ENCODE results near the gene ME3.

ME3 gene

DNA sequence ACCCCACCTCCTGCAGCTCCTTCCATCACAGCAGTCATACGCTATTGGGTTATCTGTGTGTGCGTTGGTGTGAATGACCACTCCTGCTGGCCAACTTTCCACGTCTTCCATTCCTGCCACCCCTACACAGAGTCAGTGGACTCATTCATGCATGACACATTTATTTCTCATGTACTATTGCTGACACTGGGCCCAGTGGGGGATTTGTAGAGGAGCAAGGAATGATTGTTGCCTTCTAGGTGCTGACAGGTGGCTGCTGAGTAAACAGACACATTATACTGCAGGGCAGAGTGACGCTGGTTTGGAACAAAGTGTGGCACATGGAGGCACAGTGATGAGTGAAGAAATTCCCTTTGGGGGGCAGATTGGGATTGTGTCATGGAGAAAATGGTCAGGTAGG lies 183.9 kb downstream of the ME3 start:
- H3K9me3 ChIP-seq (ENCODE audit: insufficient read depth, low read depth, low read length) = no peaks in the 10 kb centered on the region
- H3K27me3 ChIP-seq (ENCODE audit: insufficient read depth, low read length) = no peaks in the 10 kb centered on the region
- H3K36me3 ChIP-seq (ENCODE audit: insufficient read depth, low read depth, low read length) = no peaks in the 10 kb centered on the region
- H3K27ac ChIP-seq (ENCODE audit: low read length) = no peak overlapping the region
- no peak overlapping the region for H3K4me3 ChIP-seq (ENCODE audit: low read length)
- H3K4me1 ChIP-seq (ENCODE audit: insufficient read depth, low read length) = no peaks in the 10 kb centered on the region; the same call in 1 of the 2 replicates
- H3K9ac ChIP-seq (ENCODE audit: low read depth, low read length) = no peak overlapping the region

DNA sequence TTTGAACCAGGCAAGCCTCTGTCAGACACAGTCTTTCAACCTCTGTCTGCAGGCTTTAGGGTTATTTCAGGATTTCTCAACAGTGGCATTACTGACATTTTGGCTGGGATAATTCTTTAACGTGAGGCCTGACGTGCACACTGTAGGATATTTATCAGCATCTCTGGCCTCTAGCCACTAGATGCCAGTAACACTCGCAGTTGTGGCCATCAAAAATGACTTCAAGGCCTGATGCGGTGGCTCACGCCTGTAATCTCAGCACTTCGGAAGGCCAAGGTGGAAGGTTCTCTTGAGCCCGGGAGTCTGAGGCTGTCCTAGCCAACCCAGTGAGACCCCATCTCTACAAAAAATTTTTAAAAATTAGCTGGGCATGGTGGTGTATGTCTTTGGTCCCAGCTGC lies 184.7 kb downstream of the ME3 start:
- Histone ChIP-seq H3K9ac (ENCODE audit: low read depth, low read length) (no peak overlapping the region), H3K36me3 (ENCODE audit: insufficient read depth, low read depth, low read length) (no peaks in the 10 kb centered on the region), H3K27me3 (ENCODE audit: insufficient read depth, low read length) (no peaks in the 10 kb centered on the region), H3K27ac (ENCODE audit: low read length) (no peak overlapping the region), H3K4me3 (ENCODE audit: low read length) (no peak overlapping the region), H3K4me1 (ENCODE audit: insufficient read depth, low read length) (no peaks in the 10 kb centered on the region; the same call in 1 of the 2 replicates), H3K9me3 (ENCODE audit: insufficient read depth, low read depth, low read length) (no peaks in the 10 kb centered on the region)

DNA sequence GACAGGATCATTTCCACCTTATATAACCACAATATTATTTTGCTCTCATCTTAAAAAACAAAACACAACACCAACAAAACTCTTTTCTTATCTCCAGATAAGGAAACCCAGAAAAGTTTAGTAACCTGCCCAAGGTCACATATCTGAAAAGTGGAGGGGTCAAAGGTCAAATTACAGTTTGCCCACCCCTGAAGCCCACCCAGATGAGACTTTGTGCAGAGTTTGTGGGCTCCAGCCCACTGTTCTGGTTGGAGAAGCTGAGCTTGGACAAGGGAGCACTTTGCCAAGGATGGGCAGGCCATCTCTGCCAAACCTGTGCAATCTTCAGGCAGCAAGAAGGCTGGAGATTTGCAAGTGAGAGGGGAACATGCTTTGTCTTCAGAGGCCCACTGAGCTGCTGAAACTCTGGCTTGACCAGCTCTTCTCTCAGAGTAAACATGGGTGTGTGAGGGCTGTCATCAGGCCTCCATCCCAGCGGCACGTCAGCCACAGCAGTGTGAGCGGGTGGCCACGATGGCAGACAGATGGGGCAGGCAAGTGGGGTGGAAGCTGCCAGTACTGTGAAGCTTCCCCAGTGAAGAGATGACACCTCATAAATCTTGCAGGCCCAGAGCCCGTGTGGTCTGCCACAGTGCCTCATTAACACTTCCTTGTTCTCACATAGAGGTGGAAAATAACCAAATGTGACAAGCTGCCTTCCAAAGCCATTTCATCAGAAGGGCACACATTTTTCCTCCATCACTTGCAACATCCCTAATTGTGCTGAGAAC lies 186.0 kb downstream of the ME3 start:
- Histone ChIP-seq H3K4me1 (ENCODE audit: insufficient read depth, low read length) (no peaks in the 10 kb centered on the region; the same call in 1 of the 2 replicates), H3K27ac (ENCODE audit: low read length) (no peak overlapping the region), H3K36me3 (ENCODE audit: insufficient read depth, low read depth, low read length) (no peaks in the 10 kb centered on the region), H3K9ac (ENCODE audit: low read depth, low read length) (no peak overlapping the region), H3K27me3 (ENCODE audit: insufficient read depth, low read length) (no peaks in the 10 kb centered on the region), H3K9me3 (ENCODE audit: insufficient read depth, low read depth, low read length) (no peaks in the 10 kb centered on the region), H3K4me3 (ENCODE audit: low read length) (no peak overlapping the region)

DNA sequence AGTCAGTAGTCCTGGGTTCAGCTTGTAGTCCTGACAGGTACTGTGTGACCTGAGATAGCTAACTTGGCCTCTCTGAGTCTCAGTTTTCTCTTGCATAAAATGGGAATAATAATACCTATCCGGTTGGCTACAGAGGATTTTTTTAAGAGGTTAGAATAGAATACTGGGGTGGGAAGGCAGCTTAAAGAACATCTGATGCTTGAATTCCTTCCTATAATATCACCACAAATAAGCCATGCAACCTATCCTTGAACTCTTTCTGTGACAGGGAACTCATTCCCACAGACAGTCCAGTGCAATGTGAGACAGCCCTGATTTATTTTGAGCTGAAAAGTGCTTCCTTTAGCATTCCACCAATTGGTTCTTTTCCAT lies 187.6 kb downstream of the ME3 start:
- H3K9me3 ChIP-seq (ENCODE audit: insufficient read depth, low read depth, low read length) = no peaks in the 10 kb centered on the region
- no peaks in the 10 kb centered on the region for H3K36me3 ChIP-seq (ENCODE audit: insufficient read depth, low read depth, low read length)
- H3K4me3 ChIP-seq (ENCODE audit: low read length) = no peak overlapping the region
- no peak overlapping the region for H3K27ac ChIP-seq (ENCODE audit: low read length)
- H3K4me1 ChIP-seq (ENCODE audit: insufficient read depth, low read length) = no peaks in the 10 kb centered on the region; the same call in 1 of the 2 replicates
- no peak overlapping the region for H3K9ac ChIP-seq (ENCODE audit: low read depth, low read length)
- H3K27me3 ChIP-seq (ENCODE audit: insufficient read depth, low read length) = no peaks in the 10 kb centered on the region

DNA sequence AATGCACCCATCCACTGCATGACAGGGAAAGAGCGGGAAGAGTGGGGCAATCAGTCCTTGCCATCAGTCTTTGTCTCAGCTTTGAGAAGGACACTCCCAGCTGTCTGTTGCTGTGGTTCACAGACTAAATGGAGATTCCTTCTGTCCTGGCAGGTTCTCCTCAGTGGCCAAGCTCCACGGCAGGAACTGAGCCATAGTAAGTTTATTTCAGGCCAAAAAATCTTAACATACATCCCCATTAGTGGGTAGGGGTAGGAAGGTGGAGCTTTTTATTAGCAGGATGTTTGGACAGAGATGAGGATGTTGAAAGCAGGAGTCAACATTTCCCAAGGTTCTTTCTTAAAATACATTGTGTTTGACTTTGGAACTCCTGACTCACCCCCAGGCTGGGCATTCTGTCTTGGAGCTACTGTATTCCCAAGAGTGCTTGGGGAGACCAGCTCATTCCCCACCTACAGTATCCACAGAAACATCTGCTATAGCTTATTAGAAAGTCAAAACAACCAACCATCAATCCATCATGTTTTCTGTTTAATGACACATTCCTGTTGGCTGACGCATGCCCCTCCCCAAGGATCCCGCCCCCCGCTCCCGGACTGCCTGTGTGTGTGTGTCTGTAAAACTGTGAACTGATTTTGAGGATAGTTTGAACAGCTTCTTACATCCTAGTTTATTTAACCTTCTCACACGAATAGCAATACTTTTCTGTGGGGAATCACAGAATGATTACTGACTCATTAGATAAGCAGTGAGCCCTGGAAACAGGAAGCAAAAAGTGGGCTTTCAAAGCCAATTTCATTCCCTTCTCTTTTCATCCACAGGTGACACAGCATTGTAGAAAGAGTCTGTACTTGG lies 188.2 kb downstream of the ME3 start:
- H3K4me1 ChIP-seq (ENCODE audit: insufficient read depth, low read length) = no peaks in the 10 kb centered on the region; the same call in 1 of the 2 replicates
- H3K4me3 ChIP-seq (ENCODE audit: low read length) = no peak overlapping the region
- H3K27ac ChIP-seq (ENCODE audit: low read length) = no peak overlapping the region
- no peaks in the 10 kb centered on the region for H3K36me3 ChIP-seq (ENCODE audit: insufficient read depth, low read depth, low read length)
- no peaks in the 10 kb centered on the region for H3K9me3 ChIP-seq (ENCODE audit: insufficient read depth, low read depth, low read length)
- H3K9ac ChIP-seq (ENCODE audit: low read depth, low read length) = no peak overlapping the region
- no peaks in the 10 kb centered on the region for H3K27me3 ChIP-seq (ENCODE audit: insufficient read depth, low read length)

DNA sequence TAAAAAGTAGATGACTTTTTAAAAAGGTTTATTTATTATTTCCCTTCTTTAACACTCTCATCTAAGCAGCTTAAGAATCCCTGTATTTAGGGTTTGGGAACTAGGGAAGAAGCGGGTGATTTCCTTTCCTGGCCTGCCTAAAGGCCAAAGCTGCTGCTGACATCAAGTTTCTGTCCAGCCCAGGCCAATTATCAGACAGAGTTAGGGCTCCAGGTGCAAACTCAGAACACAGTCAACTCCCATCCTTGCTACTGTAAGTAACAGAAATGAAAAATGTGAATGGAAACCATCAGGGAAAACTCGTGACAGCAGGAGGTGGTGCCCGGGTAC lies 188.8 kb downstream of the ME3 start:
- H3K27ac ChIP-seq (ENCODE audit: low read length) = no peak overlapping the region
- H3K9ac ChIP-seq (ENCODE audit: low read depth, low read length) = no peak overlapping the region
- no peaks in the 10 kb centered on the region; the same call in 1 of the 2 replicates for H3K4me1 ChIP-seq (ENCODE audit: insufficient read depth, low read length)
- H3K27me3 ChIP-seq (ENCODE audit: insufficient read depth, low read length) = no peaks in the 10 kb centered on the region
- no peaks in the 10 kb centered on the region for H3K36me3 ChIP-seq (ENCODE audit: insufficient read depth, low read depth, low read length)
- H3K9me3 ChIP-seq (ENCODE audit: insufficient read depth, low read depth, low read length) = no peaks in the 10 kb centered on the region
- H3K4me3 ChIP-seq (ENCODE audit: low read length) = no peak overlapping the region

DNA sequence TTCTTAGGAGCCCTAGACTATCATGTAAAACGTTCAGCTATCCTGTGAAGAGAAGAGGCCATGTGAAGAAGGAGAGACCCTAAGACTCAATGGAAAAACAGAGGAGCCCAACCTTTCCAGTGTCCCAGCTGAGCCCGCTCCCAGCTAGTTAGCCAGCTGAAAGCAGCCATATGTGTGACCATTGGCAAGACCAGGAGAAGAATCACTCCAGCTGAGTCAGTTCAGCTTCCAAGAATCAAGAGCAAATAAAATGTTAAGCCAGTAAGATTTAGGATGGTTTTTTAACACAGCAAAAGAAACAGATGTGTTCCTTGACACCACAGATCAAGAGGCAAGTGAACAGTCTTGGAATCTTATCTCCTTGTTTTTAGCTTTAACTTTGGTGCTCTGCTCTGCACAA lies 189.7 kb downstream of the ME3 start:
- Histone ChIP-seq H3K4me3 (ENCODE audit: low read length) (no peak overlapping the region), H3K27ac (ENCODE audit: low read length) (no peak overlapping the region), H3K9ac (ENCODE audit: low read depth, low read length) (no peak overlapping the region), H3K27me3 (ENCODE audit: insufficient read depth, low read length) (no peaks in the 10 kb centered on the region), H3K9me3 (ENCODE audit: insufficient read depth, low read depth, low read length) (no peaks in the 10 kb centered on the region), H3K4me1 (ENCODE audit: insufficient read depth, low read length) (peaks cover 4% of the 10 kb centered on the region), H3K36me3 (ENCODE audit: insufficient read depth, low read depth, low read length) (no peaks in the 10 kb centered on the region)

DNA sequence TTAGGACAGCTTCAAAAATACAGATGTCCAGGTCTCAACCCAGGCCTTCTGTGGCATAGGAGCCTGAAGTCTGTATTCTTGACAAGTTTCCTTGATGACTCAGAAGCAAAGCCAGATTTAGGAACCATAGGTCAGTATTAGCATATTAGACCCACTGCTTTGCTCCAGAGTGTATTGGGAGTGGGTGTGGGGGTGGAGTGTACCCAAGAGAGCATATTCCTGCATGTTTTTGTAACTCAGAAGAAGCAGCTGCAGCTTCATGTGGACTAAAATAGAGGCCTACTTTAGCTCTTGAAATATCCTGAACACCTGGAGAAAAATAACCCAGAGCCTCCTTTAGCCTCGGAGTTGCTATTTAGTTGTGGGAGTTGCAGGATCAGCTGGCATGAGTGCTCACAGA lies 191.0 kb downstream of the ME3 start:
- Histone ChIP-seq H3K9ac (ENCODE audit: low read depth, low read length) (no peak overlapping the region), H3K27ac (ENCODE audit: low read length) (no peak overlapping the region), H3K9me3 (ENCODE audit: insufficient read depth, low read depth, low read length) (no peaks in the 10 kb centered on the region), H3K27me3 (ENCODE audit: insufficient read depth, low read length) (no peaks in the 10 kb centered on the region), H3K4me1 (ENCODE audit: insufficient read depth, low read length) (peaks cover 4% of the 10 kb centered on the region), H3K36me3 (ENCODE audit: insufficient read depth, low read depth, low read length) (no peaks in the 10 kb centered on the region), H3K4me3 (ENCODE audit: low read length) (no peak overlapping the region)

DNA sequence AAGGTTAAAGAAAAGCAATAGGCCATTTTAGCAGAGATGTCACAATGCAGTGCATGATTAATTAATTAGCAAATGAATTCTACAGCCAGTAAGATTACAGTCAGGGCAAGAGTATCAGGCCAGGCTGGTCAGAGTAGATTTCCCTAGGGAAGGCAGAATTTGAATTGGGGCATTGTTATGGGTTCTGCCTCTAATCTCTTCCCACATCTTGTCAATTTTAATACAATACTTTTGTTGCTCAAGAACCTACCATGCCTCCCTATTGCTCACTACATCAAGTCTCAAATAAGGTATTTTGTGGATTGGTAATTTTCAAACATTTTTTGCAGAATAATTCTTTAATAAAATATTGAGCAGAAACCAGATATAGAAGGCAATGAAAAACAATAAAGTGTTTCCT lies 194.1 kb downstream of the ME3 start:
- Histone ChIP-seq H3K9ac (ENCODE audit: low read depth, low read length) (no peak overlapping the region), H3K4me3 (ENCODE audit: low read length) (no peak overlapping the region), H3K36me3 (ENCODE audit: insufficient read depth, low read depth, low read length) (no peaks in the 10 kb centered on the region), H3K27ac (ENCODE audit: low read length) (no peak overlapping the region), H3K4me1 (ENCODE audit: insufficient read depth, low read length) (peaks cover 4% of the 10 kb centered on the region; the same call in 1 of the 2 replicates), H3K27me3 (ENCODE audit: insufficient read depth, low read length) (no peaks in the 10 kb centered on the region), H3K9me3 (ENCODE audit: insufficient read depth, low read depth, low read length) (no peaks in the 10 kb centered on the region)

DNA sequence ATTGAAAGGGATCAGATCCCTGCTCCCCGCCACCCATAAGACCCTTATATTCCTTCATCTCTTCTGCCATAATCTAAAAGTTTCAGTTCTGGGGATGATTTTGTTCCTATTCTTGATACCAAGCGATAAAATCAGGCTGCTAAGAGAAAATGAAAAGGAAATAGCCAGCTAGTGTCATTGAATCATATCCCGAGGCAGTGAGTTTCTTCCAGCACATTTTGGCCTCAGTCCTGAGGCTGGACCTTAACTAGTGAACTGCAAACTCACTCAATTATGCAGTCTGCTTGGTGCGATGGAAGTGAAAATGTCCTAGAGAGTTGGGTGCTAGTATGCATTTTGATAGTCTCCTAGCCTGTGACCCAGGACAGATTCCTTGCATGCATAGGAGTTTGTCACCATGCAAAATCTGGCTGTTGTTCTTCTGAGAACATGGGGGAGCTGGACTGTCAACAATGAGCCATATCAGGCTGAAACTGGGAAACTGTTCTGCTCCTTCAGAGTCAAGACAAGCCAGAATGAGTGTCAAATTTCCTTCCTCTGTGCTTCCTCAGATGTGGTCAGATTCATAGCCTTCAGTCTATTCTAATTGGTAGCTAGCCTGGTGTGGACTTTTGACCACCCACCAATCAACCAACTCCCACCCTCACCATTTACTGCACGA lies 194.8 kb downstream of the ME3 start:
- Histone ChIP-seq H3K4me3 (ENCODE audit: low read length) (no peak overlapping the region), H3K36me3 (ENCODE audit: insufficient read depth, low read depth, low read length) (no peaks in the 10 kb centered on the region), H3K27ac (ENCODE audit: low read length) (no peak overlapping the region), H3K9me3 (ENCODE audit: insufficient read depth, low read depth, low read length) (no peaks in the 10 kb centered on the region), H3K9ac (ENCODE audit: low read depth, low read length) (no peak overlapping the region), H3K27me3 (ENCODE audit: insufficient read depth, low read length) (no peaks in the 10 kb centered on the region), H3K4me1 (ENCODE audit: insufficient read depth, low read length) (peaks cover 4% of the 10 kb centered on the region; the same call in 1 of the 2 replicates)

DNA sequence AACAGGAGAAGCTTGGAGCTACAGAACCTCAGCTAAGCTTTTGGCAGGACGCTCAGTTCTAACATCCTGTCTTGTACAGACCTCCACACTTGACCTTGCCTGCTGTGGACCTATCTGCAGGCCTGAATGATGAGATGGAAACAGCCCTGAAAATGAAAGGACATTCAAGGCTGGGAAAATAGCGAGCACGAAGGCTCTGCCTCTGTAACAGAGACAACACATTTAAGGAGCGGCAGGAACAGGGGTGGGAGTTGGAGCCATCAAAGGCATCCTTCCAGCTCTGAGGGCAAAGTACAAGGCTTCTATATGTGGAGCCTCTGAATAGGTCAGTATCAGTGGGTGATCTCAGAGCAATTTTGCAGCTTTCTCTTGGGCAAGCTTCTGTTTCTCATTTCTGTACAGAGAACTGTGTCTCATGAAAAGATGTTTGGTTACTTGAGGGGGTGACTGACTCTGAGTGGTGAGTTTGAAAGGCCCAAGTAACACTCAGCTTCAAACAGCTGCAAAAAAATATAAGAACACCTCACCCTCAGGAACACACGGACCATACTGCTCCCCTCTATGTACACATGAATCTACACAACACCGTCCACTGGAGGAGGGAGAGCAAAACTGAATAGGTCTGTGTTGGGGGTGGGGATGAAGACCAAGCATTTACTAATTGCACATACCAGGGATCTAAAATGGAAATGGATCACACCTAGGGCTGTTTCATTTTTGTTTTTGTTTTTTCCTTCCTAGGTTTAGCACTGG lies 196.1 kb downstream of the ME3 start:
- H3K27ac ChIP-seq (ENCODE audit: low read length) = no peak overlapping the region
- H3K27me3 ChIP-seq (ENCODE audit: insufficient read depth, low read length) = no peaks in the 10 kb centered on the region
- no peaks in the 10 kb centered on the region for H3K9me3 ChIP-seq (ENCODE audit: insufficient read depth, low read depth, low read length)
- peaks cover 4% of the 10 kb centered on the region; the same call in 1 of the 2 replicates for H3K4me1 ChIP-seq (ENCODE audit: insufficient read depth, low read length)
- H3K36me3 ChIP-seq (ENCODE audit: insufficient read depth, low read depth, low read length) = no peaks in the 10 kb centered on the region
- no peak overlapping the region for H3K4me3 ChIP-seq (ENCODE audit: low read length)
- no peak overlapping the region for H3K9ac ChIP-seq (ENCODE audit: low read depth, low read length)
